GM23338 (cell line): ENCODE data around the gene HAS3.

Source experiments
- CREB1 ChIP-seq: fragments of 250-450 bp; sonication (Bioruptor Pico); IDR thresholded peaks from 2 replicates; pipeline ENCODE4 v1.5.0; 2020; ENCODE audit warnings: low read depth, mild to moderate bottlenecking, moderate library complexity
- ETS1 ChIP-seq: IDR thresholded peaks from 2 replicates; pipeline ENCODE4 v1.6.1; 2016; ENCODE audit warnings: antibody characterized with exemption
- EZH2 ChIP-seq: fragments of 200-600 bp; sonication (generic); IDR thresholded peaks from one replicate; pipeline ENCODE4 v1.8.0; 2017; ENCODE audit warnings: antibody characterized with exemption, mild to moderate bottlenecking, low read depth; ENCODE audit not compliant: unreplicated experiment
- EZH2phosphoT487 ChIP-seq: fragments of 200-600 bp; sonication (generic); IDR thresholded peaks from one replicate; pipeline ENCODE4 v1.8.1; 2018; ENCODE audit warnings: antibody characterized with exemption; ENCODE audit not compliant: unreplicated experiment
- JUNB ChIP-seq: IDR thresholded peaks from one replicate; pipeline ENCODE4 v1.6.1; 2016; ENCODE audit warnings: antibody characterized with exemption; ENCODE audit not compliant: unreplicated experiment
- NANOG ChIP-seq: IDR thresholded peaks from 2 replicates; pipeline ENCODE4 v1.6.1; 2016; ENCODE audit warnings: antibody characterized with exemption, borderline replicate concordance
- POLR2AphosphoS5 ChIP-seq: IDR thresholded peaks from 2 replicates; pipeline ENCODE4 v1.6.1; 2016; ENCODE audit warnings: antibody characterized with exemption, low read depth
- TF ChIP-seq, protein P1 (sequence below), 2 experiments: fragments of 200-600 bp in 1 of 2; sonication (generic) in 1 of 2; conservative IDR thresholded peaks; 2 replicates each; pipeline versions ENCODE4 v1.5.1 to v1.6.1; 2016 to 2017; ENCODE audit warnings: antibody characterized with exemption in 2 of 2, low read depth in 2 of 2, mild to moderate bottlenecking in 2 of 2, moderate library complexity in 1 of 2
- TF ChIP-seq, protein P2 (sequence below): IDR thresholded peaks from one replicate; pipeline ENCODE4 v1.6.1; 2018; ENCODE audit warnings: antibody characterized with exemption; ENCODE audit not compliant: unreplicated experiment

GRCh38 chr16:69132424-69133252 is 27.2 kb downstream of the HAS3 start, which contains the start of the genes CHTF8 and UTP4:
- TF ChIP-seq, protein P1, sequence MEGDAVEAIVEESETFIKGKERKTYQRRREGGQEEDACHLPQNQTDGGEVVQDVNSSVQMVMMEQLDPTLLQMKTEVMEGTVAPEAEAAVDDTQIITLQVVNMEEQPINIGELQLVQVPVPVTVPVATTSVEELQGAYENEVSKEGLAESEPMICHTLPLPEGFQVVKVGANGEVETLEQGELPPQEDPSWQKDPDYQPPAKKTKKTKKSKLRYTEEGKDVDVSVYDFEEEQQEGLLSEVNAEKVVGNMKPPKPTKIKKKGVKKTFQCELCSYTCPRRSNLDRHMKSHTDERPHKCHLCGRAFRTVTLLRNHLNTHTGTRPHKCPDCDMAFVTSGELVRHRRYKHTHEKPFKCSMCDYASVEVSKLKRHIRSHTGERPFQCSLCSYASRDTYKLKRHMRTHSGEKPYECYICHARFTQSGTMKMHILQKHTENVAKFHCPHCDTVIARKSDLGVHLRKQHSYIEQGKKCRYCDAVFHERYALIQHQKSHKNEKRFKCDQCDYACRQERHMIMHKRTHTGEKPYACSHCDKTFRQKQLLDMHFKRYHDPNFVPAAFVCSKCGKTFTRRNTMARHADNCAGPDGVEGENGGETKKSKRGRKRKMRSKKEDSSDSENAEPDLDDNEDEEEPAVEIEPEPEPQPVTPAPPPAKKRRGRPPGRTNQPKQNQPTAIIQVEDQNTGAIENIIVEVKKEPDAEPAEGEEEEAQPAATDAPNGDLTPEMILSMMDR (conservative IDR thresholded peaks at IDR 0.05; ENCODE audit: low read depth in 2 of 2): no peak
- TF ChIP-seq, protein P2, sequence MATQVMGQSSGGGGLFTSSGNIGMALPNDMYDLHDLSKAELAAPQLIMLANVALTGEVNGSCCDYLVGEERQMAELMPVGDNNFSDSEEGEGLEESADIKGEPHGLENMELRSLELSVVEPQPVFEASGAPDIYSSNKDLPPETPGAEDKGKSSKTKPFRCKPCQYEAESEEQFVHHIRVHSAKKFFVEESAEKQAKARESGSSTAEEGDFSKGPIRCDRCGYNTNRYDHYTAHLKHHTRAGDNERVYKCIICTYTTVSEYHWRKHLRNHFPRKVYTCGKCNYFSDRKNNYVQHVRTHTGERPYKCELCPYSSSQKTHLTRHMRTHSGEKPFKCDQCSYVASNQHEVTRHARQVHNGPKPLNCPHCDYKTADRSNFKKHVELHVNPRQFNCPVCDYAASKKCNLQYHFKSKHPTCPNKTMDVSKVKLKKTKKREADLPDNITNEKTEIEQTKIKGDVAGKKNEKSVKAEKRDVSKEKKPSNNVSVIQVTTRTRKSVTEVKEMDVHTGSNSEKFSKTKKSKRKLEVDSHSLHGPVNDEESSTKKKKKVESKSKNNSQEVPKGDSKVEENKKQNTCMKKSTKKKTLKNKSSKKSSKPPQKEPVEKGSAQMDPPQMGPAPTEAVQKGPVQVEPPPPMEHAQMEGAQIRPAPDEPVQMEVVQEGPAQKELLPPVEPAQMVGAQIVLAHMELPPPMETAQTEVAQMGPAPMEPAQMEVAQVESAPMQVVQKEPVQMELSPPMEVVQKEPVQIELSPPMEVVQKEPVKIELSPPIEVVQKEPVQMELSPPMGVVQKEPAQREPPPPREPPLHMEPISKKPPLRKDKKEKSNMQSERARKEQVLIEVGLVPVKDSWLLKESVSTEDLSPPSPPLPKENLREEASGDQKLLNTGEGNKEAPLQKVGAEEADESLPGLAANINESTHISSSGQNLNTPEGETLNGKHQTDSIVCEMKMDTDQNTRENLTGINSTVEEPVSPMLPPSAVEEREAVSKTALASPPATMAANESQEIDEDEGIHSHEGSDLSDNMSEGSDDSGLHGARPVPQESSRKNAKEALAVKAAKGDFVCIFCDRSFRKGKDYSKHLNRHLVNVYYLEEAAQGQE: no peak
- TF ChIP-seq EZH2: no peak
- no peak for TF ChIP-seq EZH2phosphoT487
- no peak for TF ChIP-seq NANOG
- TF ChIP-seq CREB1 (CRISPR knock-in tag): peak; percentile 64
- peak; percentile 79 for TF ChIP-seq POLR2AphosphoS5
- no peak; the same call in 1 of the 2 replicates for TF ChIP-seq ETS1
- TF ChIP-seq JUNB: no peak
